GM12865 (cell line): ENCODE results near the gene SSTR1.

Experiments used
- DNase-seq: peaks from one replicate; pipeline ENCODE4 v3.0.0; 2010; ENCODE audit warnings: low read depth
- H3K4me3 ChIP-seq: 2 replicates; pipeline ENCODE4 v1.5.1; 2011; ENCODE audit warnings: mild to moderate bottlenecking, low read depth, low read length, control low read depth
- TF ChIP-seq, protein P1 (sequence below): IDR thresholded peaks from 2 replicates; pipeline ENCODE4 v1.5.1; 2011; ENCODE audit warnings: low read length, control low read depth, low read depth, inconsistent platforms; ENCODE audit not compliant: insufficient read depth; ENCODE audit errors: missing control alignments

The SSTR1 gene

DNA sequence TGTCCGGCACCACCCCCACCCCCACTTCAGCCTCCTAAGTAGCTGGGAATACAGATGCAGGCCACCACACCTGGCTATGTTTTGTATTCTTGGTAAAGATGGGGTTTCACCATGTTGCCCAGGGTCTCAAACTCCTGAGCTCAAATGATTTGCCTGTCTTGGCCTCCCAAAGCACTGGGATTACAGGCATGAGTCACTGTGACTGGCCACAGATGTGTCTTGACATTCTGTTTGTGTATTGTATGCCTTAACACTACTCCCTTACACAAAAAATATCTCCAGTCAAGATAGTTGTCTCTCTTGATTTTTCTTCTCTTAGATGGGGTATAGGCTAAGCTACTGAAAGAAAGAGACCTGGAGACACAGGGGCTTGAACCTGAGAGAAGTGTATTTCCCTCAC is 30.6 kb downstream of the SSTR1 start:
- H3K4me3 ChIP-seq, result no peak overlapping the region
- DNase-seq, result no peak
- TF ChIP-seq, protein P1, sequence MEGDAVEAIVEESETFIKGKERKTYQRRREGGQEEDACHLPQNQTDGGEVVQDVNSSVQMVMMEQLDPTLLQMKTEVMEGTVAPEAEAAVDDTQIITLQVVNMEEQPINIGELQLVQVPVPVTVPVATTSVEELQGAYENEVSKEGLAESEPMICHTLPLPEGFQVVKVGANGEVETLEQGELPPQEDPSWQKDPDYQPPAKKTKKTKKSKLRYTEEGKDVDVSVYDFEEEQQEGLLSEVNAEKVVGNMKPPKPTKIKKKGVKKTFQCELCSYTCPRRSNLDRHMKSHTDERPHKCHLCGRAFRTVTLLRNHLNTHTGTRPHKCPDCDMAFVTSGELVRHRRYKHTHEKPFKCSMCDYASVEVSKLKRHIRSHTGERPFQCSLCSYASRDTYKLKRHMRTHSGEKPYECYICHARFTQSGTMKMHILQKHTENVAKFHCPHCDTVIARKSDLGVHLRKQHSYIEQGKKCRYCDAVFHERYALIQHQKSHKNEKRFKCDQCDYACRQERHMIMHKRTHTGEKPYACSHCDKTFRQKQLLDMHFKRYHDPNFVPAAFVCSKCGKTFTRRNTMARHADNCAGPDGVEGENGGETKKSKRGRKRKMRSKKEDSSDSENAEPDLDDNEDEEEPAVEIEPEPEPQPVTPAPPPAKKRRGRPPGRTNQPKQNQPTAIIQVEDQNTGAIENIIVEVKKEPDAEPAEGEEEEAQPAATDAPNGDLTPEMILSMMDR, result no peak

GRCh38 chr14:38238878-38239277 is 31.2 kb downstream of the SSTR1 start:
- H3K4me3 ChIP-seq, result no peak overlapping the region
- TF ChIP-seq, protein P1, result no peak
- DNase-seq, result no peak

DNA sequence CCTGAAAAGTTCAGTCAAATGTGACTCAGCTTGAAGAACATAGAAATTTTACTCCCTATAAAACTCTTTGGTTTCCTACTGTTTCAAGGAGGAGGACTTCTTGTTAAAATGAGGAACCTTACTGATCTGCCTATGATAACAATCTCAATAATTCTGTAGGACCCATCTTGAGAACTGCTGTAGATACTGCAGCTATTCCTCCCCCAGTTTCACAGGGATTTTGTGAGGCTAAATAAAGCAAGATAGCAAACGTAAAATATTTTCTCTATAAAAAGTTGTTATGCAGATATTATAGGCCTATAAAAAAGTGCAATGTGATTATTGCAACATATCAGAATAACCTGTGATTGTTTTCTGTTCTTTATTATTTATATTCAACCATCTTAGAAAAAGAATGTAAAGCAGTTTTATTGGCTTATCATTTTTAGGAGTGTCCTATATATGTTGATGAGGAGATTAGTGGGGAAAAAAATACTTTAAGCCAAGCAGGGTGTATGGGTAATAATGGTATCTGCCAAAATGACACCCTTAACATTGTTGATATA is 36.1 kb downstream of the SSTR1 start:
- TF ChIP-seq, protein P1, result no peak
- no peak overlapping the region for H3K4me3 ChIP-seq
- DNase-seq, result no peak

DNA sequence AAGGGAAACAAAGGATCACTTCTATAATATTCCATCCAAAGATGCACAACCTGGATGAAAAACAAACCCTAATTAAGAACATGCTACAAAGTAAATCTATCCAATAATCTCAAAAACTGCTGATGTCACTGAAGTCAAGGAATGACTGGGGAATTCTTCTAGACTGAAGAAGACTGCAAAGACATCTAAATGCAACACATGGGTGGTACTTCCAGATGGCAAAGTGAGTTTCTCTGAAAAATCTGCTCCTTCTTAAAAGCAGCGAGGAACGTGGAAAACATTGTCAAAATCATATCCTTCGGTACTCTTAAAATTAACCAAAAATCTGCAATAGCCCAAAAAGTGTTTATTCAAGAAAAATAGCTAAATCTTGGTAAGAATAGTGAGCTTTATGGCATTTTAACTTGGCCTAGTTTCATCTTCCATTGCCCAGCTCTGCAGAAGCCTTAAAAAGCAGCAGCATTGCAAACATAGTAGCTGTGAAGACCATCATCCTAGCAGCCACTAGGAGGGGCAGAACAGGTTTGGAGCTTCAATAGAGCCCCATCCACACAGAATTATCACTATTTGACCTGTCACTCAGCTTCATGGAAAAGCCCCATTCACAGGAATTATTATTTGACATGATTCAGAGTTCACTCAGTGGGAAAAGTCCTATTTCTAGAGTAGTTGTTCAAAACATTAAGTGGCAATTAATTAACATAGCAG is 40.8 kb downstream of the SSTR1 start:
- no peak overlapping the region for H3K4me3 ChIP-seq
- no peak for DNase-seq
- TF ChIP-seq, protein P1, result no peak

GRCh38 chr14:38250331-38250730 is 42.6 kb downstream of the SSTR1 start:
- DNase-seq, result no peak
- TF ChIP-seq, protein P1, result no peak

DNA sequence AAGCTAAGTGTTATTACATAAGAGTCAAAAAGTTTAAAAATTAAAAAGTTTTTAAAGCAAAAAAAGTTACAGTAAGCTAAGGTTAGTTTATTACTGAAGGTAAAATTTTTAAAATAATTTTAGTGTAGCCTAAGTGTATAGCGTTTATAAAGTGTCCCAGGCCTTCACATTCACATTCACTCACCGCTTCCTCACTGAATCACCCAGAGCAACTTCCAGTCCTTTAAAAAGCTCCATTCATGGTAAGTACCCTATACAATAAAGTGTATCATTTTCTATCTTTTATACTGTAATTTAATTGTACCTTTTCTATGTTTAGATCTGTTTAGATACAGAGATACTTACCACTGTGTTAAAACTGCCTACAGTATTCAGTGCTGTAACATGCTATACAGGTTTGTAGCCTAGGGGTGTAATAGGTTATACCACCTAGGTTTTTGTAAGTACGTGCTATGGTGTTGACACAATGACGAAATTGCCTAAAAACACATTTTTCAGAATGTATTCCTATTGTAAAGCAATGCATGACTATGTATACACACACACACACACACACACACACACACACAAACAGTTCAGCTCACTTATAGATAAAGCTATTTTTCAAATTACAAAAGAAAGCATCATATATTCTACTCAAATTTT is 44.5 kb downstream of the SSTR1 start:
- TF ChIP-seq, protein P1, result no peak
- no peak overlapping the region for H3K4me3 ChIP-seq

More at GRCh38 chr14:38250331-38250730, 42.6 kb downstream of the SSTR1 start:
- no peak overlapping the region for H3K4me3 ChIP-seq

More for the DNA sequence above, 44.5 kb downstream of the SSTR1 start:
- DNase-seq, result no peak
